ENCODE measurements around the gene DNAH17.

- TF ChIP-seq POLR2A (IDR thresholded peaks at IDR 0.05; ENCODE audit: low read depth, low read length) (no peak), TAF1 (IDR thresholded peaks at IDR 0.05; ENCODE audit: borderline replicate concordance, low read depth, low read length) (no peak)
These were observed 90.1 kb downstream of the DNAH17 start for GRCh38 chr17:78486946-78487680.

All from GM12892 (cell line).